Panc1 (cell line): ENCODE data around the gene MYL12A. TPM values are rescaled to one million over a fixed set of nuclear protein-coding genes. Genes with fewer than 3 reads are reported as not detected.

Source experiments
- ATAC-seq: fragments of 200-7000 bp; cut with Tn5 transposase; 2 replicates; pipeline ENCODE4 v1.9.1; 2020; ENCODE audit warnings: mild to moderate bottlenecking, moderate library complexity
- BruUV-seq: library from RNA; stranded (reverse); fragments of 400-500 nt; replicated peaks from 2 replicates; lab custom pipeline; 2021; lab: Mats Ljungman, UMichigan
- CTCF ChIA-PET: fragments of 300-600 bp; sonication (Branson Sonifier 250); formaldehyde crosslinking; loops from one replicate; lab custom pipeline; 2022; ENCODE audit warnings: antibody characterized with exemption; lab: Charles Lee
- POLR2A ChIA-PET: fragments of 300-600 bp; sonication (Branson Sonifier 250); formaldehyde crosslinking; loops from one replicate; lab custom pipeline; 2022; ENCODE audit warnings: antibody characterized with exemption; lab: Charles Lee
- DNase-seq: peaks from one replicate; pipeline ENCODE4 v3.0.0-alpha.2; 2010; ENCODE audit warnings: low read depth, low spot score
- H3K27ac ChIP-seq: 2 replicates; pipeline ENCODE4 v1.5.1; 2011; ENCODE audit warnings: mild to moderate bottlenecking, low read length, inconsistent platforms
- H3K27me3 ChIP-seq: fragments of 200-500 bp; sonication (Bioruptor generic); 2 replicates; pipeline ENCODE4 v1.6.0; 2014; ENCODE audit warnings: low read length, inconsistent platforms; ENCODE audit not compliant: control insufficient read depth, insufficient read depth
- H3K36me3 ChIP-seq: fragments of 200-500 bp; sonication (Bioruptor generic); 2 replicates; pipeline ENCODE4 v1.5.1; 2014; ENCODE audit warnings: inconsistent platforms, mild to moderate bottlenecking, low read length, moderate library complexity; ENCODE audit not compliant: control insufficient read depth, insufficient read depth
- H3K4me1 ChIP-seq: 2 replicates; pipeline ENCODE4 v1.5.1; 2011; ENCODE audit warnings: inconsistent platforms, mild to moderate bottlenecking, low read length, moderate library complexity; ENCODE audit not compliant: control insufficient read depth, insufficient read depth
- H3K4me3 ChIP-seq, 2 experiments: 2 replicates each; pipeline ENCODE4 v1.5.1; 2011 to 2012; ENCODE audit warnings: low read depth in 2 of 2, low read length in 2 of 2, mild to moderate bottlenecking in 2 of 2, inconsistent platforms in 1 of 2, moderate library complexity in 1 of 2
- H3K9me3 ChIP-seq: fragments of 200-500 bp; sonication (Bioruptor generic); 2 replicates; pipeline ENCODE4 v1.5.1; 2014; ENCODE audit warnings: low read depth, mild to moderate bottlenecking, inconsistent platforms, low read length, moderate library complexity; ENCODE audit not compliant: control insufficient read depth, insufficient read depth
- CTCF ChIP-seq: fragments of 450-650 bp; IDR thresholded peaks from 2 replicates; pipeline ENCODE4 v1.5.1; 2017; ENCODE audit warnings: mild to moderate bottlenecking
- POLR2AphosphoS5 ChIP-seq: IDR thresholded peaks from 2 replicates; pipeline ENCODE4 v1.6.1; 2012; ENCODE audit warnings: mild to moderate bottlenecking, low read depth, low read length, moderate library complexity
- REST ChIP-seq, 2 experiments: IDR thresholded peaks; 2 replicates each; pipeline ENCODE4 v1.6.1; 2011 to 2012; ENCODE audit warnings: low read depth in 2 of 2, control low read depth in 1 of 2, low read length in 1 of 2, mild to moderate bottlenecking in 1 of 2, moderate library complexity in 1 of 2; ENCODE audit not compliant: insufficient read depth in 1 of 2
- SIN3A ChIP-seq: IDR thresholded peaks from 2 replicates; pipeline ENCODE4 v1.6.1; 2012; ENCODE audit warnings: low read depth, mild to moderate bottlenecking, low read length, moderate library complexity, borderline replicate concordance; ENCODE audit not compliant: insufficient read depth
- TCF7L2 ChIP-seq: IDR thresholded peaks from 2 replicates; pipeline ENCODE4 v1.6.1; 2011; ENCODE audit warnings: mild to moderate bottlenecking, low read depth, low read length, inconsistent platforms
- in situ Hi-C: cut with HindIII; loops from 2 replicates; pipeline ENCODE4 v1.10.0; 2016; ENCODE audit warnings: low sequenced_read_pairs, low pct_unique_long_range_greater_than_20kb
- intact Hi-C: fragments of 100-400 bp; cut with micrococcal nuclease; formaldehyde crosslinking; loops from one replicate; pipeline ENCODE4 v1.10.0; 2022; ENCODE audit not compliant: unreplicated experiment
- total RNA-seq: library from RNA; stranded (reverse); gene quantifications from one replicate; pipeline ENCODE4 v1.2.1, GENCODE V29; 2021; ENCODE audit not compliant: unreplicated experiment

MYL12A gene
- total RNA-seq, 1 experiment from 2014 or later, result 489 TPM

GRCh38 chr18:3238742-3239141 lies 8.9 kb upstream of the MYL12A start:
- ATAC-seq, result peak; percentile 79
- POLR2A ChIA-PET, result no interaction called here
- no TSS peak for BruUV-seq

GRCh38 chr18:3245185-3245564 lies 2.4 kb upstream of the MYL12A start:
- BruUV-seq, result no TSS peak
- Histone ChIP-seq H3K27ac (peak overlapping the region; percentile 100), H3K4me1 (peaks cover 8% of the 10 kb centered on the region), H3K36me3 (peaks cover 13% of the 10 kb centered on the region), H3K9me3 (no peaks in the 10 kb centered on the region), H3K4me3 (peak overlapping the region; percentile 91 to 98), H3K27me3 (no peaks in the 10 kb centered on the region)
- DNase-seq (no peak), ATAC-seq (no peak)
- POLR2A ChIA-PET, result no interaction called here
- in situ Hi-C loops (no loop called here), intact Hi-C loops (loop anchor here (5.0 kb wide), 2 partner anchors 93 to 233 kb away; partner anchors contain the start of gene LPIN2)
- CTCF ChIA-PET, result interaction anchor here (0.7 to 1.5 kb wide), 4 partner anchors 94 to 354 kb away, joined by 3 to 6 read pairs (median 5); no protein-coding TSS in a partner anchor
- TF ChIP-seq TCF7L2, result no peak
- TF ChIP-seq REST (IDR thresholded peaks at IDR 0.05; ENCODE audit: insufficient read depth in 1 of 2, low read depth in 2 of 2, low read length in 1 of 2), result no peak
- no peak for TF ChIP-seq CTCF
- no peak for TF ChIP-seq POLR2AphosphoS5
- TF ChIP-seq SIN3A, result no peak

More at GRCh38 chr18:3238742-3239141, 8.9 kb upstream of the MYL12A start:
- Histone ChIP-seq H3K9me3 (no peaks in the 10 kb centered on the region), H3K36me3 (no peaks in the 10 kb centered on the region), H3K27me3 (no peaks in the 10 kb centered on the region), H3K27ac (no peak overlapping the region), H3K4me1 (no peaks in the 10 kb centered on the region; the same call in 1 of the 2 replicates), H3K4me3 (no peak overlapping the region)
- intact Hi-C loops, result no loop called here
- DNase-seq, result no peak
- in situ Hi-C loops, result no loop called here
- TF ChIP-seq POLR2AphosphoS5 (no peak), CTCF (peak; percentile 31; the same call in 1 of the 2 replicates)
- CTCF ChIA-PET, result interaction anchor here (0.9 kb wide), 1 partner anchor 304 kb away, joined by 11 read pairs; no protein-coding TSS in a partner anchor
